Type B pancreatic cell (in vitro differentiated cells): ENCODE results near the gene PFKFB2. TPM values are rescaled to one million over a fixed set of nuclear protein-coding genes. Genes with fewer than 3 reads are reported as not detected.
A peak's percentile ranks its signal among the peaks of the same experiment; 100 is the strongest.
"Not testable (repeated sequence)": the region's sequence is repeated elsewhere in the genome, so short reads cannot be mapped to it uniquely, and the experiment has no call there.

Experiments
- DNase-seq: peaks from one replicate; pipeline ENCODE4 v3.0.0; 2021; ENCODE audit warnings: mixed read lengths; ENCODE audit not compliant: unreplicated experiment; ENCODE audit errors: extremely low spot score
- H3K27ac Mint-ChIP-seq: 2 replicates; pipeline ENCODE4 v1.8.0; 2021; ENCODE audit warnings: mild to moderate bottlenecking, mixed read lengths
- H3K27me3 Mint-ChIP-seq: 2 replicates; pipeline ENCODE4 v1.8.0; 2021; ENCODE audit warnings: mixed read lengths
- H3K36me3 Mint-ChIP-seq: 2 replicates; pipeline ENCODE4 v1.8.0; 2021; ENCODE audit warnings: mixed read lengths
- H3K4me1 Mint-ChIP-seq: one replicate; pipeline ENCODE4 v1.8.0; 2021; ENCODE audit warnings: mixed read lengths; ENCODE audit not compliant: unreplicated experiment
- H3K4me3 Mint-ChIP-seq: 2 replicates; pipeline ENCODE4 v1.8.0; 2021; ENCODE audit warnings: mild to moderate bottlenecking, mixed read lengths
- H3K9me3 Mint-ChIP-seq: 2 replicates; pipeline ENCODE4 v1.8.0; 2021; ENCODE audit warnings: mixed read lengths
- CTCF ChIP-seq: fragments of 200-600 bp; sonication (generic); conservative IDR thresholded peaks from 2 replicates; pipeline ENCODE4 v1.5.0; 2021; ENCODE audit warnings: antibody characterized with exemption, mild to moderate bottlenecking
- total RNA-seq: library from RNA; stranded (reverse); gene quantifications from 2 replicates; pipeline ENCODE4 v1.2.1, GENCODE V29; 2021; ENCODE audit warnings: low replicate concordance

The PFKFB2 gene
- total RNA-seq, 1 donor from 2014 or later: 18.7 TPM

DNA sequence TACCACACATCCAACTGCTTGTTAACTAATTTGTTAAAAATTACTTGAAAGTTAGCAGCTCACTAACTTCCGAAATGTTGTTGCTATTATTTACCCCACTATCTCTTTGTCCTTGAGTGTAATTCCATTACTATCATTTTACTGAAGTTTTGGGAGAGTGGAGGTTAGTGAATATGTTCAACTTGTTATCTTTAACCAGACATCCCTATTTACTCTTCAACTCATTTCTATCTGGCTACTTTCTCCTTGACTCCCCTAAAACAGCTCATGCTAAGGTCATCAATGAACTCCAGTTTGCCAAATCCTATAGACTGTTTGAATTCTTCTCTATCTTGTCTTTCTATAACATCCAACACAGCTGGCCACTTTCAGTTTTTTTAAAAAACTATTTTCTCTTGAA lies 16.2 kb upstream of the PFKFB2 start:
- H3K36me3 Mint-ChIP-seq: peaks cover 4% of the 10 kb centered on the region

GRCh38 chr1:207039380-207040180 lies 13.5 kb upstream of the PFKFB2 start:
- Mint-ChIP-seq H3K4me1 (peaks cover under 1% of the 10 kb centered on the region), H3K4me3 (no peak overlapping the region), H3K36me3 (no peaks in the 10 kb centered on the region), H3K9me3 (no peaks in the 10 kb centered on the region), H3K27me3 (no peaks in the 10 kb centered on the region), H3K27ac (no peak overlapping the region)
- TF ChIP-seq CTCF: no peak
- DNase-seq: no peak

More for the DNA sequence above, 16.2 kb upstream of the PFKFB2 start:
- Mint-ChIP-seq H3K27me3 (peaks cover 10% of the 10 kb centered on the region), H3K4me3 (no peak overlapping the region), H3K9me3 (no peaks in the 10 kb centered on the region), H3K4me1 (peaks cover 12% of the 10 kb centered on the region), H3K27ac (no peak overlapping the region)
- DNase-seq: no peak
- no peak for TF ChIP-seq CTCF

DNA sequence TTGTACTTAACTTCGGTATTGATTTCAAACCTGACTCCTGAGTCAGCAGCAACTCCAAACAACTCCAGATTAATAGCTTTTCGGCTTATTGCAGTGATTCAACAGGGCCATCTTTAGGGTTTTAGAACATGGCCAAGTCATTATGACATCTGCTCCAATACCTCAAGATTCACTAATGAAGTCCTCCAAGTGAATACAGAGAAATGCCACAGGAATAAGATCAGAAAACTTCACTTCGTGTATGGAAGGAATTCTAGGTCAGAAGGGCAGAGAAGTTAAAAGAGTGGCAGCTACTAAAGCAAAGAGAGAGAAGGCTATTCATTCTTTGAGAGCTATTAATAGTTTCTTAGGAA lies 12.9 kb upstream of the PFKFB2 start:
- peaks cover 4% of the 10 kb centered on the region for H3K4me1 Mint-ChIP-seq
- H3K36me3 Mint-ChIP-seq: no peaks in the 10 kb centered on the region
- no peak overlapping the region for H3K4me3 Mint-ChIP-seq
- no peak overlapping the region for H3K27ac Mint-ChIP-seq
- no peak for DNase-seq
- TF ChIP-seq CTCF: no peak
- no peaks in the 10 kb centered on the region for H3K9me3 Mint-ChIP-seq
- no peaks in the 10 kb centered on the region for H3K27me3 Mint-ChIP-seq

DNA sequence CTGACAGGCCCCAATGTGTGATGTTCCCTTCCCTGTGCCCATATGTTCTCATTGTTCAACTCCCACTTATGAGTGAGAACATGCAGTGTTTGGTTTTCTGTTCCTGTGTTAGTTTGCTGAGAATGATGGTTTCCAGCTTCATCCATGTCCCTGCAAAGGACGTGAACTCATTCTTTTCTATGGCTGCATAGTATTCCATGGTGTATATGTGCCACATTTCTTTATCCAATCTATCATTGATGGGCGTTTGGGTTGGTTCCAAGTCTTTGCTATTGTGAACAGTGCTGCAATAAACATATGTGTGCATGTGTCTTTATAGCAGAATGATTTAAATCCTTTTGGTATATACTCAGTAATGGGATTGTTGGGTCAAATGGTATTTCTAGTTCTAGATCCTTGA lies 11.7 kb upstream of the PFKFB2 start:
- H3K4me1 Mint-ChIP-seq, H3K36me3 Mint-ChIP-seq, H3K27me3 Mint-ChIP-seq, H3K4me3 Mint-ChIP-seq, DNase-seq, H3K9me3 Mint-ChIP-seq: not testable (repeated sequence)
- H3K27ac Mint-ChIP-seq: peak overlapping the region; percentile 58

- no peak for DNase-seq
- H3K4me3 Mint-ChIP-seq: peak overlapping the region; percentile 42
- H3K9me3 Mint-ChIP-seq: no peaks in the 10 kb centered on the region
- H3K4me1 Mint-ChIP-seq: peaks cover 36% of the 10 kb centered on the region
- no peak for TF ChIP-seq CTCF
- H3K27me3 Mint-ChIP-seq: no peaks in the 10 kb centered on the region
- H3K27ac Mint-ChIP-seq: peak overlapping the region; percentile 29
- peaks cover 10% of the 10 kb centered on the region for H3K36me3 Mint-ChIP-seq
Measured at GRCh38 chr1:207045453-207045852, 7.6 kb upstream of the PFKFB2 start.

GRCh38 chr1:207047505-207047904 lies 5.6 kb upstream of the PFKFB2 start:
- Mint-ChIP-seq H3K27ac (no peak overlapping the region), H3K36me3 (peaks cover 10% of the 10 kb centered on the region), H3K4me3 (peak overlapping the region; percentile 75), H3K27me3 (no peaks in the 10 kb centered on the region), H3K9me3 (no peaks in the 10 kb centered on the region), H3K4me1 (peaks cover 49% of the 10 kb centered on the region)
- TF ChIP-seq CTCF: no peak
- no peak for DNase-seq
